HG03135 (cell line): Measurements from ENCODE around the gene ALDH16A1.
"Not testable (repeated sequence)": the region's sequence is repeated elsewhere in the genome, so short reads cannot be mapped to it uniquely, and the experiment has no call there.

Experiments
- ATAC-seq: cut with Tn5 transposase; IDR thresholded peaks from one replicate; pipeline ENCODE4 v1.9.1; 2021; ENCODE audit warnings: mild to moderate bottlenecking, moderate library complexity; ENCODE audit not compliant: unreplicated experiment

ALDH16A1 gene

DNA sequence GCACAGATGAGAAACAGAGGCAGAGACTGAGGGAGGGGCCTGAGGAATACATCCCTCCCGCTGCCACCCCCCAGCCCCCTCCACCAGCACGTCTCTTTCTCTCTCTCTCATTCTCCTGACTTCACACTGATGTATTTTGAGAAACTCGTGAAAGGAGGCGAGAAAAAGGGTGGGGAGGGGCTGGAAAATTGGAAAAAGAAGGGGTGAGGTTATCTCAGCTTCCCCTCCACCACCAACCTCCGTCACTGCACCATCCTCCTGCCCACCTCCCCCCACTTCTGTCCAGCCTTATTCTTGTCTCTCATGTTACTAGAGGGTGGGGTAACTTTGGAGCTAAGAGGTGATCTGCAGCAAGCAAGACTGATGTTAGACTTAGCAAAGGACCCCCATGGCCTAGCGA is 13.2 kb upstream of the ALDH16A1 start:
- no peak for ATAC-seq

DNA sequence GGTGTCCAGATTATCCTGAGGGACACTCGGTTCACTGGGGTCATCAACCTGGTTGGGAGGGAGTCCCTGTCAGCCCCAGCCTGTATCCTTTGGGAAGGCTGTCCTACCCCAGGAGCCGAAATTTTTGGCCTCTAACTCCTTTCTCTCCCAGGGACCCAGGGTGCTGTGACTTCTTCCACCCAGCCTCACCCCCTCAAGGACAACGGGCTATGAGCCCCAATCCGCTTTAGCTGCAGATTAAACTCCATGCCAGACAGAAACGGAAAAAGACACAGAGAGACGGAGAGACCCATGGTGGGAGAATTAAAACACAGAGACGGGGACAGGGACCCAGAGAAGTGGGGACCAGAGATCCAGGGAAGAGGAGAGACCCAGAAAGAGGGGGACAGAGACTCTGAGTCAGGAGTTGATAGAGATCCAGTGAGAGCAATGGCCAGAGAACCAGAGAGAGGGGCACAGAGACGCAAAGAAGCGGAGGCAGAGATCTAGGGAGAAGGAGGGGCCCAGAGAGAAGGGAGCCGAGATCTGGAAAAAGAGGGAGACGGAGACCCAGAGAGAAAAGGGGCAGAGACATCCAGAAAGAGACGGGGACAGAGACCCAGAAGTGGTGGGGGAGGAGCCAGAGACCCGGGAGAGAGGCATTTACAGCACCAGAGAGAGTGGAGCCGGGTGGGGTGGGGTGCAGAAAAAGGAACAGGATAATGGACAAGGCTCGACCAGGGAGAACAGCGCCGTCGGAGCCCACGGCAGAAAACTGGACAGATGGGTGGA is 12.4 kb upstream of the ALDH16A1 start:
- ATAC-seq: no peak

GRCh38 chr19:49441210-49441959 is 11.6 kb upstream of the ALDH16A1 start, which contains the start of gene SLC17A7:
Gene SLC17A7, minus strand, starts transcription at chr19:49441527. Its CDS starts 148 bp downstream, at chr19:49441379.
- no peak for ATAC-seq

- ATAC-seq: no peak
These were observed 11.1 kb upstream of the ALDH16A1 start for GRCh38 chr19:49441960-49442350.

DNA sequence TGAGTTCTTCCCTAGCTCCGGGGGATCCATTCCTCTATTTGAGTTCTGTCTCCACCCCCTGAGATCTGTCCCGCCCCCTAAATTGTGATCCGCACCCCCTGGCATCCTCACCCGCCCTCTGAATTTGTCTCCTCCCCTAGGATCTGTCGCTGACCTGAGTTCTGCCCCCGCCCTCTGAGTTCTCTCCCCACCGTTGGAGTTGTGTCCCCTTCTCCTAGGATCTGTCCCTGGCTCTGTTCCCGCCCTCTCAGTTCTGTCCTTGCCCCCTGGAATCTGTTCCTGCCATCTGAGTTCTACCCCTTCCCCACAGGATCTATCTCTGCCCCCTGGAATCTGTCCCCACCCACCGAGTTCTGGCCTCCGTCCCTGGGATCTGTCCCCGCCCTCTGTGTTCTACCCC is 10.7 kb upstream of the ALDH16A1 start:
- no peak for ATAC-seq

GRCh38 chr19:49442771-49443365 is 10.2 kb upstream of the ALDH16A1 start:
- peak; percentile 22 for ATAC-seq

GRCh38 chr19:49443366-49444099 is 9.5 kb upstream of the ALDH16A1 start:
- peak; percentile 76 for ATAC-seq

DNA sequence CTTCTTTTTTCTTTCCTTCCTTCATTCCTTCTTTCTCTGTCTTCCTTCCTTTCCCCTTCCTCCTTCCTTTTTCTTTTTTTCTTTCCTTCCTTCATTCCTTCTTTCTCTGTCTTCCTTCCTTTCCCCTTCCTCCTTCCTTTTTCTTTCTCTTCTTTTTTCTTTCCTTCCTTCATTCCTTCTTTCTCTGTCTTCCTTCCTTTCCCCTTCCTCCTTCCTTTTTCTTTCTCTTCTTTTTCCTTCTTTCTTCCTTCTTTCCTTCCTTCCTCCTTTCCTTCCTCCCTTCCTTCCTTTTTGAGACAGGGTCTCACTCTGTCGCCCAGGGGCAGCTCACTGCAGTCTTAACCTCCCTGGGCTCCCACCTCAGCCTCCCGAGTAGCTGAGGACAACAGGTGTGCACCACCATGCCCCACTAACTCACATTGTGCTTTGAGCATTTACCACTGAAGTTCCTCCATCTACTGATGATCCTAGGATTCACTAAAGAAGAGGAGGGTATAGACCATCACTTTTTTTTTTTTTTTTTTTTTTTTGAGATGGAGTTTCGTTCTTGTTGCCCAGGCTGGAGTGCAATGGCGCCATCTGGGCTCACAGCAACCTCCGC is 8.8 kb upstream of the ALDH16A1 start:
- not testable (repeated sequence) for ATAC-seq

GRCh38 chr19:49445997-49446396 is 7.0 kb upstream of the ALDH16A1 start:
- no peak for ATAC-seq

DNA sequence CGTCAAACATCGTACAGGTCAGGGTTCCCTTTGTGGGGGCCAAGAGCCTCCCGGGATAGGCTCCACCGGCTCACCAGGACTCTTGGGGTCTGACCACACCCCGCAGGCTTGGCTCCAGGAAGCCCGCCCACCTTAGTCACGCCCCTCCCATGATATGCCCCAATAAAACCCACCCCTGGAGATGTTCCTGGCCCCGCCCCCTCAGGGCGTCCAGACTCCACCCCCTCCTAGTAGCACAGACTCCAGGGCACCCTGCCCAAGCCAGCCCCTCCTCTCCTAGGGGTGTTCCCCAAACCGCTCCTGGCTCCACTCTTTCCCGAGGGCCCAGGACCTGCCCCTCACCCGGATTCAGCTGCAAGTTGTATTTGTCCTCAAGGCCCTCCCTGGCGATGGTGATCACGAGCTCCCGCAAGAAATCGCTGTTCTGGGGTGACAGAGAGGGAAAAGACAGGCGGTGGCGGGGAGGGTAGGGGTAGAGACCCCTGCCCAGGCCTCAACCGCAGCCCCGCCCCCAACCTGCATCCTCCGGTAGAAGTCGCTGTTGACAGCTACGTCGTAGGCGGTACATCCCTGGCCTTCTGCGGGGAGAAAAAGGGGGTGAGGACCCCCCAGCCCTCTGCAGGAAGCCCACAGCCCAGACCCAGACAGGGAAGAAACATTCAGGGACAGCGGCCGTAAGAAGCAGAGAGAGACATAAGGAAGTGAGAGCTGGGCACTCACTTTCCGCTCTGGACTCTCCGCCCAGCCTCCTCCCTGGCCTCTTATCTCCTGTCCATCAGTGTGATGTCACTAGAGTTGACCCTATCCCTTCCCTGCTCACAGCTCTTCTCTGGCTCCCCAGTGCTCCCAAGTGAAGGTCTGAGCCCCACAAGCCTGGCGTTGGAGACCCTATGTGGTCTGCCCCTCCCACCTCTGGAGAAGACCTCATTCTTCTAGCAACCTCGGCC is 5.3 kb upstream of the ALDH16A1 start:
- ATAC-seq: no peak

GRCh38 chr19:49448432-49448786 is 4.6 kb upstream of the ALDH16A1 start:
- no peak for ATAC-seq

GRCh38 chr19:49450405-49450804 is 2.6 kb upstream of the ALDH16A1 start:
- no peak for ATAC-seq

DNA sequence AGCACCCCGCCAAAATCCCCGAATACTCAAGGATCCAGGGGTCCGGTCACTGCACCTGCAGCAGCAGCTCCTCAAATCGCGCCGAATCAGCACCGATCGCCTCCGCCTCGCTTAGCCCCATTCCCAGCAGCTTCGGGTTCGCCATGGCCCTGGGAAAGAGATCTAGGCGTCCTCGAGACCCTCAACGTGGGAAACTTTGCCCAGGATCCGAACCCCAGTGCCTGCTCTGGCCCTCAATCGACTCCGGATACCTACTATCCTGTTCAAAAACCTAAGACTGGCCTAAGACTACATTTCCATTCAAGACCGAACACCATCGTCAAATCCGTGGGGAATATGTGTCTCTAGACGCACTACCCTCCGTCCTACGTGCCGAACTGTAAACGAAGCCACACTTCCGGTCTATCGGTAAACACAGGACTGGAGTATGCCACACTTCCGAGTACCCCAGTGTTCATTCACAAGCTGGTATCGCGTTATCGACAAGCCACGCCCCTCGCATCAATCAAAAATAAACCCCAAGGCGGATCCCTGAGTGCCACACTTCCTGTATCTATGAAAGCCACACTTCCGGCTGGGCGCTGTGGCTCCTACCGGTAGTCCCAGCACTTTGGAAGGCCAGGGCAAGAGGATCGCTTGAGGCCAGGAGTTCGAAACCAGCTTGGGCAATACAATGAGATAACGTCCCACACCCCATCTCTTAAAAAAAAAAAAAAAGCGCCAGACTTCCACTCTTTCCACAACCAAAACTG is 1.4 kb upstream of the ALDH16A1 start, which contains the start of gene PIH1D1:
Gene PIH1D1 (minus strand): TSS at position 385 of the 752 bp plus-strand sequence. CDS start 240 bp downstream, at position 145.
- ATAC-seq: peak; percentile 61

DNA sequence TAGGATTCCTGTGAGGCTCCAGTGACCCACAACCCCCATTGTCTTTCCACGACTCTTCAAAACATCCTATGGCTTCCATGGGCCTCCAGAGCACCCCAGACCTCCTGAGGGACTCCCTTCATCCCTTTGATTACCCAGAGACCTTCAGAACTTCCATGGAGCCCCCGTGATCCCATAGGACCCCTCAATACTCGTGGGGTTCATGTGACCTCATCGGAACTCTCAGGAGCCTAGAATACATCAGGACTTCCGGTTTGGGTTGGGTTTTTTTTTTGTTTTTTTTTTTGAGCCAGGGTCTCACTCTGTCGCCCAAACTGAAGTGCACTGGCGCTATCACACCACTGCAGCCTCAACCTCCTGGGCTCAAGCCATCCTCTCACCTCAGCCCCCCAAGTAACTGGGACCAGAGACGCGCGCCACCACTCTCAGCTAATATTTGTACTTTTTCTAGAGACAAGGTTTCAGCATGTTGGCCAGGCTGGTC is 774 bp downstream of the ALDH16A1 start:
- no peak for ATAC-seq

DNA sequence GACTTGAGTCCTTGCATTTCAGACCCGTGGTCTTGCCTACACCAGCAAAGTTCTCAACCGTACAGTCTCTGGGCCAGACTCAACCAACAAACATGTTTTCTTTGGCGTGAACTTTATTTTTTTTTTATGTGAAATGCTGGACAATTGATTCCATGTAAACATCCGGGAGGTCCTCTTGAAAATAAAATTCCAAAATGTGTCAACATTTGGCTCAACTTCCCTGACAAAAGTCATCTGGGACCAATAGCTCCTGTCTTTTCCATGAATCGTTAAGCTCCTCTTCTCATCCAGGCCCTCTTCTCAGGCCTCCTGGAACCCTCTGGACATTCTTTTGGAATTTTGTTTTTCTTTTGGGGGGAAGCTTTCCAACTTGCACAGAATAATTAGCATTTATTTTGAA is 2.7 kb downstream of the ALDH16A1 start:
- no peak for ATAC-seq

GRCh38 chr19:49456326-49456725 is 3.3 kb downstream of the ALDH16A1 start:
- ATAC-seq: no peak

DNA sequence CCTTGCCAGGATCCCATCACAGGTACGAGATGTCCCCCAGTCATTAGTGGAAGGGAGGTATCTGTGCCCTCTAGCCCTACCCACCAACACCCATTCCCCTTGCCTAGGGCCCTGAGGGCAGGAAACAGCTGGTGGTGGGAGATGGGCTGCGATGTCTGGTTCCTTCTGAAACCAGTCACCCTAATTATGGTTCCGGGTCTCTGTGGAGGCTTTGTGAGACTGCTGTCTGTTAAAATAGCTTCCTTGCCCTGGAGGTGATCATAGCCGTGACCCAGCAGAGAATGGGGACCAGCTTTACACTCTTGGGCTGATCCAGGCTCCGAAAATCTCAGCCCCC is 5.5 kb downstream of the ALDH16A1 start:
- ATAC-seq: no peak

DNA sequence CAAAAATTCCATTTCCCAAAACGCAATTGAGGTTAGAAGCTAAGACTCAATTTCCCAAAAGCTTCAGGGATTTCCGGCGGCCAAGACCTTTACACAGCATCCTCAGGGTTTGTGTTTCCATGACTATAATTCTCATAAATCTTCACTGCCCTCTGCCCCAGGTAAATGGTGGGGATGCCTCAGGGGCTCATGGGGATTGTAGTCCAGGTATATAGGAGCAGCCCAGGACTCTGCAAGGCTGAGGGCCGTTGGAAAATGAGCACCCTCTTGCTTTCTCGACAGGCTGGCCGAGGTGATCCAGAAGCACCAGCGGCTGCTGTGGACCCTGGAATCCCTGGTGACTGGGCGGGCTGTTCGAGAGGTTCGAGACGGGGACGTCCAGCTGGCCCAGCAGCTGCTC is 6.4 kb downstream of the ALDH16A1 start:
- no peak for ATAC-seq

DNA sequence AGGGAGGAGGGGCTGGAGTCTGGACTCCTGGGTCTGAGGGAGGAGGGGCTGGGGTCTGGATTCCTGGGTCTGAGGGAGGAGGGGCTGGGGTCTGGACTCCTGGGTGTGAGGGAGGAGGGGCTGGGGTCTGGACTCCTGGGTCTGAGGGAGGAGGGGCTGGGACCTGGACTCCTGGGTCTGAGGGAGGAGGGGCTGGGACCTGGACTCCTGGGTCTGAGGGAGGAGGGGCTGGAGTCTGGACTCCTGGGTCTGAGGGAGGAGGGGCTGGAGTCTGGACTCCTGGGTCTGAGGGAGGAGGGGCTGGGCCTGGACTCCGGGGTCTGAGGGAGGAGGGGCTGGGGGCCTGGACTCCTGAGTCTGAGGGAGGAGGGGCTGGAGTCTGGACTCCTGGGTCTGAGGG is 8.1 kb downstream of the ALDH16A1 start:
- not testable (repeated sequence) for ATAC-seq
